Trophoblast cell (in vitro differentiated cells and primary cell): ENCODE data around the gene BANF2.

Experiments used
- DNase-seq, 2 donors: peaks; one replicate each; pipeline ENCODE4 v3.0.0-alpha.2; 2016
- H2AFZ ChIP-seq: 2 replicates; pipeline ENCODE4 v1.6.1; 2013; ENCODE audit warnings: low read length, moderate library complexity, mild to moderate bottlenecking; ENCODE audit not compliant: insufficient read depth, poor library complexity
- H2AK5ac ChIP-seq: 2 replicates; pipeline ENCODE4 v1.6.1; 2013; ENCODE audit warnings: mild to moderate bottlenecking, low read length
- H2BK120ac ChIP-seq: 2 replicates; pipeline ENCODE4 v1.6.1; 2013; ENCODE audit warnings: low read length, mild to moderate bottlenecking, moderate library complexity; ENCODE audit not compliant: insufficient read depth, poor library complexity
- H2BK12ac ChIP-seq: 2 replicates; pipeline ENCODE4 v1.6.1; 2013; ENCODE audit warnings: mild to moderate bottlenecking, low read length, moderate library complexity
- H2BK5ac ChIP-seq: 2 replicates; pipeline ENCODE4 v1.6.1; 2013; ENCODE audit warnings: low read length, low read depth, moderate library complexity, mild to moderate bottlenecking; ENCODE audit not compliant: poor library complexity
- H3K14ac ChIP-seq: 2 replicates; pipeline ENCODE4 v1.6.1; 2013; ENCODE audit warnings: mild to moderate bottlenecking, low read length
- H3K18ac ChIP-seq: 2 replicates; pipeline ENCODE4 v1.6.1; 2013; ENCODE audit warnings: mild to moderate bottlenecking, low read length
- H3K23ac ChIP-seq: 2 replicates; pipeline ENCODE4 v1.6.1; 2013; ENCODE audit warnings: low read length
- H3K27ac ChIP-seq: 2 replicates; pipeline ENCODE4 v1.5.1; 2013; ENCODE audit warnings: low read depth, mild to moderate bottlenecking, inconsistent platforms, low read length, moderate library complexity
- H3K27me3 ChIP-seq: 2 replicates; pipeline ENCODE4 v1.6.1; 2013; ENCODE audit warnings: inconsistent platforms, mild to moderate bottlenecking, low read length, moderate library complexity; ENCODE audit not compliant: insufficient read depth
- H3K36me3 ChIP-seq, 2 experiments: 1 replicate in 1 of 2; 2 replicates in 1 of 2; pipeline ENCODE4 v1.6.1; 2013; ENCODE audit warnings: low read length in 2 of 2, mild to moderate bottlenecking in 2 of 2, moderate library complexity in 1 of 2; ENCODE audit not compliant: insufficient read depth in 2 of 2, control insufficient read depth in 1 of 2
- H3K4ac ChIP-seq: 2 replicates; pipeline ENCODE4 v1.6.1; 2013; ENCODE audit warnings: low read depth, mild to moderate bottlenecking, low read length, moderate library complexity
- H3K4me1 ChIP-seq, 2 experiments: 1 replicate in 1 of 2; 2 replicates in 1 of 2; pipeline ENCODE4 v1.6.1; 2013; ENCODE audit warnings: low read length in 2 of 2, mild to moderate bottlenecking in 2 of 2, moderate library complexity in 1 of 2; ENCODE audit not compliant: insufficient read depth in 2 of 2, control insufficient read depth in 1 of 2
- H3K4me2 ChIP-seq: 2 replicates; pipeline ENCODE4 v1.6.1; 2013; ENCODE audit warnings: inconsistent platforms, mild to moderate bottlenecking, low read length, moderate library complexity
- H3K4me3 ChIP-seq: 2 replicates; pipeline ENCODE4 v1.5.1; 2013; ENCODE audit warnings: mild to moderate bottlenecking, low read depth, low read length, inconsistent platforms
- H3K79me1 ChIP-seq: one replicate; pipeline ENCODE4 v1.6.1; 2013; ENCODE audit warnings: low read length
- H3K79me2 ChIP-seq: 2 replicates; pipeline ENCODE4 v1.6.1; 2013; ENCODE audit warnings: low read length, mild to moderate bottlenecking; ENCODE audit not compliant: control insufficient read depth, insufficient read depth, poor library complexity
- H3K9ac ChIP-seq: 2 replicates; pipeline ENCODE4 v1.6.1; 2013; ENCODE audit warnings: mild to moderate bottlenecking, low read length
- H3K9me3 ChIP-seq: 2 replicates; pipeline ENCODE4 v1.6.1; 2013; ENCODE audit warnings: low read depth, mild to moderate bottlenecking, control low read depth, inconsistent platforms, low read length; ENCODE audit not compliant: insufficient read depth
- H4K12ac ChIP-seq: 2 replicates; pipeline ENCODE4 v1.6.1; 2013; ENCODE audit warnings: low read depth, mild to moderate bottlenecking, low read length, moderate library complexity
- H4K8ac ChIP-seq: 2 replicates; pipeline ENCODE4 v1.6.1; 2013; ENCODE audit warnings: low read depth, mild to moderate bottlenecking, low read length, moderate library complexity
- H4K91ac ChIP-seq: one replicate; pipeline ENCODE4 v1.6.1; 2013; ENCODE audit warnings: low read depth, mild to moderate bottlenecking, low read length, moderate library complexity
- WGBS: extraction: QIAGEN DNeasy Blood & Tissue Kit; methylation state at CpG from one replicate; pipeline ENCODE4 v1.1.7; 2013; ENCODE audit warnings: missing lambda C conversion rate; ENCODE audit not compliant: insufficient read length, insufficient coverage; ENCODE audit errors: extremely low coverage; 5-methylcytosine and 5-hydroxymethylcytosine counted together

Gene BANF2

DNA sequence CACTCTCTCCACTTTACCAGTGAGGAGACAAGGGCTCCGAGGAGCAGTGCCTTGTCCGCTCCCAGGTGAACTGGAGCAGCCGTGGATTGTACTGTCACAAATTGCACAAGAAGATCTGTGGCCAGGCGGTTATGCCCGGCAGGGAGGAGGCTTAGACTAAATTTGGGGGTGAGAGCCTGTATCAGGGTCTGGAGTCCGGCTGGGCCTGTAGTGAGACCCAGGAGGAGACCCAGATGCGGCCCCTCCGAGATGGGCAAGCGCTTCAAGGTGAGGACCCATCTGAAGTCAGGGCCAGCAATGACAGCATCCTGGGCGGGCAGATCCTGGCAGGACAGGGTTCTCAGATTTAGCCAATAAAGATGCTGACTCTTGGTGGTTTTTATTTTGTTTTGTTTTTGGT lies 27.6 kb downstream of the BANF2 start:
- WGBS = no CpG with 5 or more reads among the region's 10 CpGs
- H3K27ac ChIP-seq = no peak overlapping the region
- no peak overlapping the region for H3K14ac ChIP-seq
- no peak for DNase-seq
- H4K8ac ChIP-seq = no peak overlapping the region
- no peak overlapping the region for H2BK120ac ChIP-seq
- no peaks in the 10 kb centered on the region for H3K36me3 ChIP-seq
- H3K9ac ChIP-seq = no peak overlapping the region
- no peaks in the 10 kb centered on the region for H3K27me3 ChIP-seq
- no peak overlapping the region for H3K4ac ChIP-seq
- no peak overlapping the region for H3K23ac ChIP-seq
- no peak overlapping the region for H2AK5ac ChIP-seq
- no peak overlapping the region for H2BK12ac ChIP-seq
- no peak overlapping the region for H4K91ac ChIP-seq
- H3K9me3 ChIP-seq = no peaks in the 10 kb centered on the region
- no peak overlapping the region for H2BK5ac ChIP-seq
- H2AFZ ChIP-seq = no peak overlapping the region
- H3K4me1 ChIP-seq = peaks cover 3% of the 10 kb centered on the region in 2 experiments
- H3K18ac ChIP-seq = no peak overlapping the region
- no peaks in the 10 kb centered on the region for H3K79me1 ChIP-seq
- peak overlapping the region; percentile 10 for H3K4me3 ChIP-seq
- H3K4me2 ChIP-seq = no peak overlapping the region
- H3K79me2 ChIP-seq = no peaks in the 10 kb centered on the region
- no peak overlapping the region for H4K12ac ChIP-seq

DNA sequence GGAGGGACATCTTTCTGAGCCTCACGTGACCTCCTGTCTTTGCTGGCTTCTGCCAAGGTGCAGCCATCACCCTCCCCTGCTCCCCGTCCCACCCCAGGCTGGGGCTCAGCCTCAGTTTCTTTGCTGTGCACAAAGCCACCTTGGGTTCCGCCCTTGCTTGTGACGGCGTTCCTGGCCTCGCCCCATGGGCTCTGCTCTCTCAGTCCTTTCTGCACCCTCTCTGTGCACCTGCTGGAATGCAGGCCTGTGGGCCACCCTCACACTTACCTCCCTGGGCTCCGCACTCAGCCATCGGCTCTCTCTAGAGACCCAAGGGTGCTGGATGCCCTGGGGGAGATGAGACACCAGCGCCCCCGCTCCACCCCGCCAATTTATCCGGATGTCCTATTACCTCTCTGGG lies 28.3 kb downstream of the BANF2 start:
- H3K36me3 ChIP-seq = no peaks in the 10 kb centered on the region
- no CpG with 5 or more reads among the region's 12 CpGs for WGBS
- no peak overlapping the region for H2BK120ac ChIP-seq
- peaks cover 3% of the 10 kb centered on the region in 2 experiments for H3K4me1 ChIP-seq
- no peaks in the 10 kb centered on the region for H3K79me2 ChIP-seq
- H2AK5ac ChIP-seq = no peak overlapping the region
- H3K4ac ChIP-seq = no peak overlapping the region
- no peaks in the 10 kb centered on the region for H3K27me3 ChIP-seq
- no peak overlapping the region for H3K27ac ChIP-seq
- no peaks in the 10 kb centered on the region for H3K9me3 ChIP-seq
- no peak overlapping the region for H4K8ac ChIP-seq
- no peak overlapping the region for H3K18ac ChIP-seq
- H2BK12ac ChIP-seq = no peak overlapping the region
- H2BK5ac ChIP-seq = no peak overlapping the region
- H3K79me1 ChIP-seq = no peaks in the 10 kb centered on the region
- H3K4me3 ChIP-seq = no peak overlapping the region
- H3K14ac ChIP-seq = no peak overlapping the region
- DNase-seq = no peak
- no peak overlapping the region for H3K23ac ChIP-seq
- H4K12ac ChIP-seq = no peak overlapping the region
- H2AFZ ChIP-seq = no peak overlapping the region
- H3K4me2 ChIP-seq = no peak overlapping the region
- H4K91ac ChIP-seq = no peak overlapping the region
- no peak overlapping the region for H3K9ac ChIP-seq

- WGBS = no CpG with 5 or more reads among the region's 10 CpGs
Measured at GRCh38 chr20:17730071-17730470, 30.3 kb downstream of the BANF2 start.

GRCh38 chr20:17731233-17731632 lies 31.5 kb downstream of the BANF2 start:
- Histone ChIP-seq H3K9ac (no peak overlapping the region), H4K12ac (no peak overlapping the region), H3K9me3 (no peaks in the 10 kb centered on the region), H2BK120ac (no peak overlapping the region), H3K27ac (no peak overlapping the region), H2BK5ac (no peak overlapping the region), H3K14ac (no peak overlapping the region), H4K8ac (no peak overlapping the region), H3K36me3 (no peaks in the 10 kb centered on the region), H2AK5ac (no peak overlapping the region), H3K27me3 (no peaks in the 10 kb centered on the region), H3K18ac (no peak overlapping the region), H4K91ac (no peak overlapping the region), H3K4ac (no peak overlapping the region), H2BK12ac (no peak overlapping the region), H2AFZ (no peak overlapping the region), H3K4me2 (no peak overlapping the region), H3K79me2 (no peaks in the 10 kb centered on the region), H3K23ac (no peak overlapping the region), H3K4me3 (no peak overlapping the region), H3K79me1 (no peaks in the 10 kb centered on the region), H3K4me1 (peaks cover 3% of the 10 kb centered on the region in 2 experiments)
- WGBS = no CpG with 5 or more reads among the region's 5 CpGs
- DNase-seq = no peak

More at GRCh38 chr20:17730071-17730470, 30.3 kb downstream of the BANF2 start:
- Histone ChIP-seq H3K4ac (no peak overlapping the region), H4K91ac (no peak overlapping the region), H2BK120ac (no peak overlapping the region), H3K27ac (no peak overlapping the region), H3K36me3 (no peaks in the 10 kb centered on the region), H4K12ac (no peak overlapping the region), H4K8ac (no peak overlapping the region), H2BK12ac (no peak overlapping the region), H3K9me3 (no peaks in the 10 kb centered on the region), H3K9ac (no peak overlapping the region), H3K79me2 (no peaks in the 10 kb centered on the region), H3K23ac (no peak overlapping the region), H2AK5ac (no peak overlapping the region), H3K79me1 (no peaks in the 10 kb centered on the region), H3K27me3 (no peaks in the 10 kb centered on the region), H3K18ac (no peak overlapping the region), H3K4me2 (no peak overlapping the region), H3K14ac (no peak overlapping the region), H3K4me1 (peaks cover 3% of the 10 kb centered on the region in 2 experiments), H3K4me3 (no peak overlapping the region), H2AFZ (no peak overlapping the region), H2BK5ac (no peak overlapping the region)
- no peak for DNase-seq
